AG04450 (cell line): Measurements from ENCODE around the gene TIMM13. TPM values are rescaled to one million over a fixed set of nuclear protein-coding genes. Genes with fewer than 3 reads are reported as not detected.
A peak's percentile ranks its signal among the peaks of the same experiment; 100 is the strongest.
"Not testable (repeated sequence)": the region's sequence is repeated elsewhere in the genome, so short reads cannot be mapped to it uniquely, and the experiment has no call there.

Experiments
- CTCF ChIA-PET: fragments of 300-600, 350-600 bp; formaldehyde crosslinking; extraction: SDS; loops from one replicate; lab custom pipeline; 2022; ENCODE audit warnings: antibody characterized with exemption, inconsistent platforms; lab: Charles Lee
- POLR2A ChIA-PET: fragments of 350-600 bp; formaldehyde crosslinking; extraction: SDS; loops from one replicate; lab custom pipeline; 2021; ENCODE audit warnings: antibody characterized with exemption, inconsistent platforms; lab: Yijun Ruan, JAX
- DNase-seq: peaks from one replicate; pipeline ENCODE4 v3.0.0-alpha.2; 2011; ENCODE audit warnings: low read depth, low spot score
- H3K27ac ChIP-seq: one replicate; pipeline ENCODE4 v1.5.1; 2012; ENCODE audit warnings: low read depth, low read length, control low read depth
- H3K27me3 ChIP-seq: one replicate; pipeline ENCODE4 v1.6.0; 2012; ENCODE audit warnings: low read length; ENCODE audit not compliant: control insufficient read depth, insufficient read depth
- H3K4me3 ChIP-seq: 2 replicates; pipeline ENCODE4 v1.5.1; 2011; ENCODE audit warnings: mild to moderate bottlenecking, low read depth, low read length, control low read depth
- H3K9me3 ChIP-seq: 2 replicates; pipeline ENCODE4 v1.5.1; 2012; ENCODE audit warnings: low read length; ENCODE audit not compliant: control insufficient read depth, insufficient read depth
- CTCF ChIP-seq: IDR thresholded peaks from 2 replicates; pipeline ENCODE4 v1.5.1; 2011; ENCODE audit warnings: low read depth, low read length, control low read depth, inconsistent platforms
- polyA plus RNA-seq: library from polyadenylated mRNA; depleted of rRNA; stranded (reverse); fragments of >200 nt; gene quantifications from 2 replicates; pipeline ENCODE4 v1.2.3, GENCODE V29; 2011

Gene TIMM13
- polyA plus RNA-seq, 1 experiment = 21.6 TPM

GRCh38 chr19:2394054-2394441 is 33.3 kb downstream of the TIMM13 start:
- Histone ChIP-seq H3K4me3 (no peak overlapping the region), H3K27ac (no peak overlapping the region), H3K27me3 (peaks cover 3% of the 10 kb centered on the region), H3K9me3 (no peaks in the 10 kb centered on the region; the same call in none of the 2 replicates)
- DNase-seq = no peak
- ChIA-PET POLR2A (interaction anchor here (0.6 kb wide), 1 partner anchor 82 kb away, joined by 6 read pairs; the partner anchor contains the start of gene GADD45B), CTCF (interaction anchor here (0.6 to 0.7 kb wide), 2 partner anchors 85 to 158 kb away, joined by 3 read pairs; partner anchors contain the start of gene PLEKHJ1)
- no peak for TF ChIP-seq CTCF

- not testable (repeated sequence) for H3K27ac ChIP-seq, H3K27me3 ChIP-seq, DNase-seq, H3K4me3 ChIP-seq, H3K9me3 ChIP-seq
- POLR2A ChIA-PET = interaction anchor here (0.6 kb wide), 1 partner anchor 237 kb away, joined by 4 read pairs; no protein-coding TSS in a partner anchor
- CTCF ChIA-PET = interaction anchor here (1.3 to 2.2 kb wide), 3 partner anchors 9 to 234 kb away, joined by 3 to 6 read pairs (median 4); no protein-coding TSS in a partner anchor
These were observed 34.5 kb downstream of the TIMM13 start for GRCh38 chr19:2392899-2393298.

GRCh38 chr19:2392366-2392765 is 35.0 kb downstream of the TIMM13 start:
- no peak for TF ChIP-seq CTCF
- no peaks in the 10 kb centered on the region; the same call in none of the 2 replicates for H3K9me3 ChIP-seq
- ChIA-PET POLR2A (interaction anchor here (1.2 kb wide), 1 partner anchor 84 kb away, joined by 4 read pairs; the partner anchor contains the start of gene GADD45B), CTCF (interaction anchor here (0.6 to 2.2 kb wide), 8 partner anchors 9 to 1593 kb away, joined by 3 to 6 read pairs (median 4); partner anchors contain the start of gene PLEKHJ1)
- H3K27ac ChIP-seq = no peak overlapping the region
- DNase-seq = no peak
- peaks cover 5% of the 10 kb centered on the region for H3K27me3 ChIP-seq
- H3K4me3 ChIP-seq = no peak overlapping the region

- ChIA-PET CTCF (interaction anchor here (0.6 to 2.2 kb wide), 12 partner anchors 11 to 344 kb away, joined by 3 to 7 read pairs (median 3); partner anchors contain the start of gene PLEKHJ1), POLR2A (interaction anchor here (1.2 kb wide), 1 partner anchor 85 kb away, joined by 4 read pairs; the partner anchor contains the start of gene GADD45B)
- TF ChIP-seq CTCF = peak; percentile 83
- DNase-seq = peak; percentile 33
- H3K9me3 ChIP-seq = no peaks in the 10 kb centered on the region; the same call in none of the 2 replicates
- H3K27me3 ChIP-seq = peaks cover 6% of the 10 kb centered on the region
- H3K27ac ChIP-seq = no peak overlapping the region
- H3K4me3 ChIP-seq = no peak overlapping the region
These were observed 36.2 kb downstream of the TIMM13 start for GRCh38 chr19:2391118-2391725.

- POLR2A ChIA-PET = no interaction called here
- no peak for TF ChIP-seq CTCF
- no peak overlapping the region for H3K27ac ChIP-seq
- no peaks in the 10 kb centered on the region; the same call in none of the 2 replicates for H3K9me3 ChIP-seq
- DNase-seq = no peak
- H3K4me3 ChIP-seq = no peak overlapping the region
- CTCF ChIA-PET = no interaction called here
- peaks cover 6% of the 10 kb centered on the region for H3K27me3 ChIP-seq
These were observed 37.8 kb downstream of the TIMM13 start for GRCh38 chr19:2389594-2389993.
